NCI-H748 treated with DMSO at 0.1 percent for 48 hours (cell line): ENCODE data around the gene ARHGAP22.
"Not testable (repeated sequence)": the region's sequence is repeated elsewhere in the genome, so short reads cannot be mapped to it uniquely, and the experiment has no call there.

Experiments
- DNase-seq: peaks from one replicate; lab custom pipeline; 2025; lab: John Stamatoyannopoulos, UW

Gene ARHGAP22

GRCh38 chr10:48450233-48450740, 154.6 kb downstream of the ARHGAP22 start:
- DNase-seq: no peak

GRCh38 chr10:48449501-48450232, 155.2 kb downstream of the ARHGAP22 start:
- DNase-seq: no peak

- no peak for DNase-seq
These were observed 156.1 kb downstream of the ARHGAP22 start for GRCh38 chr10:48448796-48449195.

GRCh38 chr10:48447356-48448215, 157.3 kb downstream of the ARHGAP22 start:
- no peak for DNase-seq

GRCh38 chr10:48446785-48447184, 158.1 kb downstream of the ARHGAP22 start:
- no peak for DNase-seq

- DNase-seq: no peak
These were observed 158.9 kb downstream of the ARHGAP22 start for GRCh38 chr10:48445932-48446331.

GRCh38 chr10:48444861-48445841, 159.7 kb downstream of the ARHGAP22 start:
- no peak for DNase-seq

- no peak for DNase-seq
These were observed 160.6 kb downstream of the ARHGAP22 start for GRCh38 chr10:48444266-48444665.

- no peak for DNase-seq
These were observed 162.1 kb downstream of the ARHGAP22 start for GRCh38 chr10:48442809-48443177.

- DNase-seq: no peak
These were observed 162.6 kb downstream of the ARHGAP22 start for GRCh38 chr10:48442090-48442808.

- no peak for DNase-seq
These were observed 164.1 kb downstream of the ARHGAP22 start for GRCh38 chr10:48440771-48441170.

GRCh38 chr10:48439581-48440041, 165.3 kb downstream of the ARHGAP22 start:
- DNase-seq: no peak

- DNase-seq: no peak
These were observed 165.8 kb downstream of the ARHGAP22 start for GRCh38 chr10:48439031-48439430.

- DNase-seq: no peak
These were observed 167.3 kb downstream of the ARHGAP22 start for GRCh38 chr10:48437546-48437945.

- no peak for DNase-seq
These were observed 173.0 kb downstream of the ARHGAP22 start for GRCh38 chr10:48431871-48432270.

GRCh38 chr10:48430402-48430993, 174.4 kb downstream of the ARHGAP22 start:
- no peak for DNase-seq

GRCh38 chr10:48429309-48429708, 175.6 kb downstream of the ARHGAP22 start:
- no peak for DNase-seq

GRCh38 chr10:48428896-48429295, 176.0 kb downstream of the ARHGAP22 start:
- no peak for DNase-seq

- no peak for DNase-seq
These were observed 181.0 kb downstream of the ARHGAP22 start for GRCh38 chr10:48423884-48424283.

- DNase-seq: not testable (repeated sequence)
These were observed 183.0 kb downstream of the ARHGAP22 start for GRCh38 chr10:48421862-48422261.

GRCh38 chr10:48419714-48420113, 185.2 kb downstream of the ARHGAP22 start:
- no peak for DNase-seq
